ENCODE results near the gene ARL6IP6.

ARL6IP6 gene

GRCh38 chr2:152718076-152718908, at the start of gene ARL6IP6:
Gene ARL6IP6, plus strand, starts transcription at chr2:152718620. Its CDS starts 5 bp downstream, at chr2:152718625.
- in situ Hi-C loops (cut with MboI; ENCODE audit: low sequenced_read_pairs): no loop called here

- in situ Hi-C loops (cut with MboI; ENCODE audit: low sequenced_read_pairs): no loop called here
These were observed 44.1 kb upstream of the ARL6IP6 start for GRCh38 chr2:152674334-152674733.

- in situ Hi-C loops (cut with MboI; ENCODE audit: low sequenced_read_pairs): no loop called here
These were observed 42.0 kb upstream of the ARL6IP6 start for GRCh38 chr2:152676461-152676860.

- in situ Hi-C loops (cut with MboI; ENCODE audit: low sequenced_read_pairs): no loop called here
These were observed 39.6 kb upstream of the ARL6IP6 start for GRCh38 chr2:152678808-152679207.

- in situ Hi-C loops (cut with MboI; ENCODE audit: low sequenced_read_pairs): no loop called here
These were observed 35.8 kb upstream of the ARL6IP6 start for GRCh38 chr2:152682663-152683062.

- in situ Hi-C loops (cut with MboI; ENCODE audit: low sequenced_read_pairs): no loop called here
These were observed 35.0 kb upstream of the ARL6IP6 start for GRCh38 chr2:152683400-152683799.

GRCh38 chr2:152686321-152686720, 32.1 kb upstream of the ARL6IP6 start:
- in situ Hi-C loops (cut with MboI; ENCODE audit: low sequenced_read_pairs): no loop called here

- in situ Hi-C loops (cut with MboI; ENCODE audit: low sequenced_read_pairs): no loop called here
These were observed 25.4 kb upstream of the ARL6IP6 start for GRCh38 chr2:152693033-152693432.

- in situ Hi-C loops (cut with MboI; ENCODE audit: low sequenced_read_pairs): no loop called here
These were observed 24.2 kb upstream of the ARL6IP6 start for GRCh38 chr2:152694161-152694661.

GRCh38 chr2:152695763-152696162, 22.7 kb upstream of the ARL6IP6 start:
- in situ Hi-C loops (cut with MboI; ENCODE audit: low sequenced_read_pairs): no loop called here

- in situ Hi-C loops (cut with MboI; ENCODE audit: low sequenced_read_pairs): no loop called here
These were observed 21.9 kb upstream of the ARL6IP6 start for GRCh38 chr2:152696476-152696875.

- in situ Hi-C loops (cut with MboI; ENCODE audit: low sequenced_read_pairs): no loop called here
These were observed 17.2 kb upstream of the ARL6IP6 start for GRCh38 chr2:152701198-152701597.

- in situ Hi-C loops (cut with MboI; ENCODE audit: low sequenced_read_pairs): no loop called here
These were observed 11.9 kb upstream of the ARL6IP6 start for GRCh38 chr2:152706477-152707021.

GRCh38 chr2:152708742-152709141, 9.7 kb upstream of the ARL6IP6 start:
- in situ Hi-C loops (cut with MboI; ENCODE audit: low sequenced_read_pairs): no loop called here

GRCh38 chr2:152710713-152711112, 7.7 kb upstream of the ARL6IP6 start:
- in situ Hi-C loops (cut with MboI; ENCODE audit: low sequenced_read_pairs): no loop called here

- in situ Hi-C loops (cut with MboI; ENCODE audit: low sequenced_read_pairs): no loop called here
These were observed 3.3 kb upstream of the ARL6IP6 start for GRCh38 chr2:152715112-152715511.

- in situ Hi-C loops (cut with MboI; ENCODE audit: low sequenced_read_pairs): no loop called here
These were observed 2.5 kb upstream of the ARL6IP6 start for GRCh38 chr2:152715854-152716428.

- in situ Hi-C loops (cut with MboI; ENCODE audit: low sequenced_read_pairs): no loop called here
These were observed 1.6 kb upstream of the ARL6IP6 start for GRCh38 chr2:152716805-152717227.

- in situ Hi-C loops (cut with MboI; ENCODE audit: low sequenced_read_pairs): no loop called here
These were observed 968 bp upstream of the ARL6IP6 start, which contains the start of gene PRPF40A for GRCh38 chr2:152717228-152718075. Gene PRPF40A, minus strand, starts transcription at chr2:152717461. Its CDS starts 22 bp downstream, at chr2:152717439.

GRCh38 chr2:152718909-152719645, 657 bp downstream of the ARL6IP6 start:
- in situ Hi-C loops (cut with MboI; ENCODE audit: low sequenced_read_pairs): no loop called here
